Mucosa of descending colon (tissue), 3 donors: ENCODE measurements around the gene RTKN2. TPM values are rescaled to one million over a fixed set of nuclear protein-coding genes. Genes with fewer than 3 reads are reported as not detected.

Experiments used
- ATAC-seq: fragments of 200-7000 bp; cut with Tn5 transposase; one replicate; pipeline ENCODE4 v1.9.1; 2020; ENCODE audit warnings: mild to moderate bottlenecking, moderate library complexity
- DNase-seq, 3 donors: peaks; one replicate each; pipeline ENCODE4 v3.0.0-alpha.2; 2020
- H3K36me3 ChIP-seq: fragments of 200-600 bp; one replicate; pipeline ENCODE4 v1.8.0; 2021; ENCODE audit warnings: low read depth, mild to moderate bottlenecking
- H3K4me1 ChIP-seq: fragments of 200-600 bp; one replicate; pipeline ENCODE4 v1.8.0; 2021; ENCODE audit warnings: low read depth, mild to moderate bottlenecking
- H3K4me3 ChIP-seq: fragments of 200-600 bp; one replicate; pipeline ENCODE4 v1.8.0; 2021; ENCODE audit warnings: mild to moderate bottlenecking
- H3K9me3 ChIP-seq: fragments of 200-600 bp; one replicate; pipeline ENCODE4 v1.8.0; 2021; ENCODE audit warnings: mild to moderate bottlenecking
- CTCF ChIP-seq: fragments of 200-600 bp; IDR thresholded peaks from one replicate; pipeline ENCODE4 v1.8.0; 2022; ENCODE audit warnings: antibody characterized with exemption, mild to moderate bottlenecking
- intact Hi-C, 2 donors: fragments of 100-400 bp; cut with DNase I in 1 of 2; cut with micrococcal nuclease in 1 of 2; formaldehyde crosslinking; loops; one replicate each; pipeline versions ENCODE4 v1.11.0 to v1.11.1; 2022; cut with DNase I, micrococcal nuclease
- total RNA-seq, 3 donors: library from RNA; stranded (reverse); fragmentation: NEBNext Ultra II Directional in 2 of 3; extraction: Animal tissue kit (Norgen Biotek cat#: 25700) in 2 of 3; gene quantifications; one replicate each; pipeline versions ENCODE4 v1.2.1 to v1.2.4, GENCODE V29; 2021 to 2023
- donor health status: DM: no; HTN: no; CAD: no; lungs with moderate emphysema.
- donor health status: DM: no; HTN: no; CAD: no.
- donor health status: DM: no; HTN: yes; CAD: no.

The RTKN2 gene
- total RNA-seq, 3 donors from 2014 or later: 0.70 to 4.3 (median 1.8) TPM

GRCh38 chr10:62159351-62159750 is 109.3 kb downstream of the RTKN2 start:
- no peaks in the 10 kb centered on the region for H3K36me3 ChIP-seq
- ATAC-seq (no peak), DNase-seq (no peak)
- H3K4me1 ChIP-seq: no peaks in the 10 kb centered on the region
- H3K9me3 ChIP-seq: no peaks in the 10 kb centered on the region
- intact Hi-C loops: no loop called here
- TF ChIP-seq CTCF: no peak
- H3K4me3 ChIP-seq: no peak overlapping the region

DNA sequence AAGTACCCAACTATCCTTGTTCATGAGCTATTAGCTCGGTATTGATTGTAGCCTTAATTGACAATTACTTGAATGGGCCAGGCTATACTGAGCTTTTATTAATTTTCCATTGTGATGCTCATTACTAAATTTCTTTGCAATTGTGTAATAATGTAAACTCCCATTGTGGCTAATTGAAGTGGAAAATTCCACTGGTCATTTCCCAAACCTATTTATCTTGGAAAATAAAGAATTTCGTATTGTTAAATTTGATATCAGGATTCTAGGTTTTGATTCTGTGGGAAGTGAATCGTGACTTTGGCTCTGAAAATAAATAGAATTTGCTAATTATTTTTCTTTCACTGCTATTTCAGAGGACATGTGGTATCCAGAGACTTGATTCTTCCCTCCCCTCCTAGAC is 111.0 kb downstream of the RTKN2 start:
- no peak for TF ChIP-seq CTCF
- intact Hi-C loops: no loop called here
- no peaks in the 10 kb centered on the region for H3K36me3 ChIP-seq
- ATAC-seq (no peak), DNase-seq (no peak)
- no peaks in the 10 kb centered on the region for H3K4me1 ChIP-seq
- H3K4me3 ChIP-seq: no peak overlapping the region
- no peaks in the 10 kb centered on the region for H3K9me3 ChIP-seq

GRCh38 chr10:62155054-62155680 is 113.5 kb downstream of the RTKN2 start:
- Histone ChIP-seq H3K4me1 (no peaks in the 10 kb centered on the region), H3K4me3 (no peak overlapping the region), H3K9me3 (no peaks in the 10 kb centered on the region), H3K36me3 (no peaks in the 10 kb centered on the region)
- no peak for DNase-seq
- ATAC-seq: no peak
- TF ChIP-seq CTCF: no peak
- intact Hi-C loops: no loop called here

DNA sequence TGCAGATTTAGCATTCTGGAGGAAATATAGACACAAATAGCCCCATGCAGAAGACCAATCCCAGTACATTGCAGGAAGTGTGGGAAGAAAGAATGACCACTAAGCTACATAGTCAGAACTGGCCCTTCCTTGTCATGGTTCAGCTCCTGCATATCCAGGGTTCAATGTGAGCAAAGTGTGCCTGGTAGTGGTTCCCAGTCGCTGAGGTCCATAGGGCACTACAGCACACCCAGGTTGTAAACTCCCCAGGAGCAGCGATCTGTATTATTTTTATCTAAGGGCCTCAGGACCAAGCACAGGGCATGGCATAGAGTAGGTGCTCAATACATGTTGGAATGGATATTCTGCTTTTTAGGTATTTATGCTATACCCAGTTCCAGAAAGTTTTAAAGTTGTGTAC is 114.4 kb downstream of the RTKN2 start:
- TF ChIP-seq CTCF: no peak
- DNase-seq (peak in 2 of 3 donors; percentile 34), ATAC-seq (peak; percentile 99)
- H3K4me1 ChIP-seq: no peaks in the 10 kb centered on the region
- H3K4me3 ChIP-seq: no peak overlapping the region
- no peaks in the 10 kb centered on the region for H3K36me3 ChIP-seq
- intact Hi-C loops: no loop called here
- no peaks in the 10 kb centered on the region for H3K9me3 ChIP-seq

DNA sequence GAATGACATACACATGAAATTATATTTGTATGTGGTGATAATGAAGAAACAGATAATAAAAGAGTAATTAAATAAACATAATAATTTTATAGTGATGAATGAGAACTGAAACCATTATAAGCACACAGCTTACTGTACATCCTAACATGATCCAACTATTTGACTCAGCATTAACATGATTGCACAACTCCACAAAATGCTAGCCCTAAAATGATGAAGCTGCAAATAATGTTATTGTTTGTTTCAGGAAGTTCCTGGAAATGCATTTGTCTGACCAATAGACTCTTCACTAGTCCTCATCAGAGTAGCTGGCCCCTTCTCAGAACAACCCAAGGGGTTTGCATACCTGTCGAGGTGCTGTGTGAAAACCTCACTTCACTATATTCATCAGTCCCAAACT is 115.5 kb downstream of the RTKN2 start:
- intact Hi-C loops: no loop called here
- no peak for ATAC-seq
- no peak for DNase-seq
- no peaks in the 10 kb centered on the region for H3K4me1 ChIP-seq
- H3K36me3 ChIP-seq: no peaks in the 10 kb centered on the region
- TF ChIP-seq CTCF: no peak
- no peak overlapping the region for H3K4me3 ChIP-seq
- no peaks in the 10 kb centered on the region for H3K9me3 ChIP-seq

GRCh38 chr10:62149621-62150020 is 119.0 kb downstream of the RTKN2 start:
- ATAC-seq: no peak
- no peaks in the 10 kb centered on the region for H3K36me3 ChIP-seq
- no peak overlapping the region for H3K4me3 ChIP-seq
- no peaks in the 10 kb centered on the region for H3K4me1 ChIP-seq
- no peaks in the 10 kb centered on the region for H3K9me3 ChIP-seq
- no peak for TF ChIP-seq CTCF
- DNase-seq: no peak
- intact Hi-C loops: no loop called here
